MM.1S (cell line): ENCODE data around the gene FAM83G.
"Not testable (repeated sequence)": the region's sequence is repeated elsewhere in the genome, so short reads cannot be mapped to it uniquely, and the experiment has no call there.

Experiments
- CTCF ChIP-seq: fragments of 300-600 bp; sonication (generic); IDR thresholded peaks from 2 replicates; pipeline ENCODE4 v1.5.1; 2016; ENCODE audit warnings: antibody characterized with exemption, low read length, mixed read lengths
- EZH2phosphoT487 ChIP-seq: fragments of 300-600 bp; sonication (generic); IDR thresholded peaks from 2 replicates; pipeline ENCODE4 v1.6.1; 2018; ENCODE audit warnings: antibody characterized with exemption, low read length

DNA sequence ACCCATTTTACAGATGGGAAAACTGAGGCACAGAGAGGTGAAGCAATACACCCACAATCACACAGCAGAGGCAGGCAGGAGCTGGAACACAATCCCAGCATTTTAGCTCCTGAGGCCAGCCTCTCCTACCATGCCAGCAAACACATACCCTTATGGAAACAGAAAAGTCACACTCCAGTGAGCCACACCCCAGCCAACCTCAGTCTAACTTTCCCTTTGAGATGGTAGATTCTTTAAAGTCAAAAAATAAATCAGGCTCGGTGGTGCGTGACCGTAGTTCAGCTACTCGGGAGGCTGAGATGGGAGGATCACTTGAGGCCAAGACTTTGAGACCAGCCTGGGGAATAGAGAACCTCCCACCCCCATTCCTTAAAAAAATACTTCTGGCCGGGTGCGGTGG lies 31.6 kb upstream of the FAM83G start:
- TF ChIP-seq CTCF, EZH2phosphoT487: not testable (repeated sequence)
